ENCODE measurements around the gene SESN2.

GRCh38 chr1:28247612-28248272 lies 11.6 kb upstream of the SESN2 start:
- no peak for TF ChIP-seq EZH2 (IDR thresholded peaks at IDR 0.05; ENCODE audit: insufficient read depth, poor library complexity, severe bottlenecking)
- TF ChIP-seq EZH2phosphoT487 (IDR thresholded peaks at IDR 0.05; ENCODE audit: insufficient read depth, low read depth), result no peak
